B cell (primary cell): ENCODE results near the gene CBX8. TPM values are rescaled to one million over a fixed set of nuclear protein-coding genes. Genes with fewer than 3 reads are reported as not detected.

Experiments
- ATAC-seq: fragments of 200-7000 bp; cut with Tn5 transposase; one replicate; pipeline ENCODE4 v1.10.0; 2021; ENCODE audit warnings: low read depth, mild to moderate bottlenecking, moderate number of reproducible peaks, moderate library complexity
- CTCF ChIA-PET: fragments of 350-600 bp; sonication (Branson Sonifier 250); formaldehyde crosslinking; loops from one replicate; lab custom pipeline; 2021; ENCODE audit warnings: antibody characterized with exemption, inconsistent platforms; lab: Charles Lee
- POLR2A ChIA-PET: fragments of 350-600 bp; sonication (Branson Sonifier 250); formaldehyde crosslinking; loops from one replicate; lab custom pipeline; 2021; ENCODE audit warnings: antibody characterized with exemption; lab: Charles Lee
- DNase-seq: peaks from one replicate; pipeline ENCODE4 v3.0.0; 2013
- H2AFZ ChIP-seq: 2 replicates; pipeline ENCODE4 v1.6.1; 2012; ENCODE audit warnings: mild to moderate bottlenecking, low read depth, low read length; ENCODE audit not compliant: insufficient read depth, poor library complexity, severe bottlenecking
- H3K27ac ChIP-seq, 2 donors: 1 replicate in 1 of 2; 2 replicates in 1 of 2; pipeline ENCODE4 v1.5.1; 2012 to 2013; ENCODE audit warnings: low read length in 2 of 2, mild to moderate bottlenecking in 2 of 2, moderate library complexity in 1 of 2
- H3K27me3 ChIP-seq, 4 experiments: fragments of 200-600 bp in 1 of 4; sonication (generic) in 1 of 4; replicated peaks in 1 of 4; 1 replicate in 2 of 4; 2 replicates in 2 of 4; pipeline versions ENCODE4 v1.6.1 to v1.7.0; 2013 to 2016; ENCODE audit warnings: low read length in 3 of 4, mild to moderate bottlenecking in 2 of 4, mixed read lengths in 1 of 4, moderate library complexity in 1 of 4; ENCODE audit not compliant: insufficient read depth in 4 of 4, control insufficient read depth in 3 of 4; ENCODE audit errors: control extremely low read depth in 1 of 4
- H3K36me3 ChIP-seq, 2 experiments: replicated peaks in 1 of 2; 1 replicate in 1 of 2; 2 replicates in 1 of 2; pipeline versions ENCODE4 v1.6.1 to v1.7.1; 2013; ENCODE audit warnings: low read length in 1 of 2; ENCODE audit not compliant: insufficient read depth in 2 of 2, control insufficient read depth in 1 of 2; ENCODE audit errors: control extremely low read depth in 1 of 2, extremely low read depth in 1 of 2
- H3K4me1 ChIP-seq, 2 donors: fragments of 200-600 bp in 1 of 2; sonication (generic) in 1 of 2; 1 replicate in 1 of 2; 2 replicates in 1 of 2; pipeline versions ENCODE4 v1.5.1 to v1.6.1; 2013 to 2017; ENCODE audit warnings: low read length in 2 of 2; ENCODE audit not compliant: control insufficient read depth in 2 of 2, insufficient read depth in 2 of 2
- H3K4me2 ChIP-seq: replicated peaks from 2 replicates; pipeline ENCODE3; 2012; ENCODE audit warnings: mild to moderate bottlenecking, low read depth, low read length; ENCODE audit not compliant: poor library complexity, severe bottlenecking
- H3K4me3 ChIP-seq, 5 experiments: fragments of 200-600 bp in 1 of 5; sonication (generic) in 1 of 5; 1 replicate in 3 of 5; 2 replicates in 2 of 5; pipeline versions ENCODE4 v1.5.1 to v1.7.0; 2011 to 2016; ENCODE audit warnings: low read length in 4 of 5, mild to moderate bottlenecking in 4 of 5, low read depth in 2 of 5, control low read depth in 1 of 5, moderate library complexity in 1 of 5; ENCODE audit not compliant: insufficient read depth in 1 of 5; ENCODE audit errors: control extremely low read depth in 1 of 5, extremely low read depth in 1 of 5
- H3K79me2 ChIP-seq: fragments of 200-600 bp; sonication (generic); one replicate; pipeline ENCODE4 v1.6.0; 2016; ENCODE audit warnings: low read length; ENCODE audit not compliant: control insufficient read depth, insufficient read depth
- H3K9ac ChIP-seq: fragments of 200-600 bp; sonication (generic); 2 replicates; pipeline ENCODE4 v1.6.1; 2017; ENCODE audit warnings: mild to moderate bottlenecking, low read length, moderate library complexity
- H3K9me3 ChIP-seq, 3 donors: one replicate each; pipeline versions ENCODE4 v1.6.1 to v1.7.1; 2013; ENCODE audit warnings: low read length in 2 of 3; ENCODE audit not compliant: control insufficient read depth in 2 of 3, insufficient read depth in 1 of 3; ENCODE audit errors: control extremely low read depth in 1 of 3
- H4K20me1 ChIP-seq: 2 replicates; pipeline ENCODE4 v1.6.0; 2012; ENCODE audit warnings: mild to moderate bottlenecking, low read length; ENCODE audit not compliant: insufficient read depth, control insufficient read depth, poor library complexity, severe bottlenecking
- H3K27ac Mint-ChIP-seq: one replicate; pipeline ENCODE4 v1.8.0; 2021; ENCODE audit warnings: mixed read lengths
- H3K27me3 Mint-ChIP-seq: one replicate; pipeline ENCODE4 v1.8.0; 2021; ENCODE audit warnings: mixed read lengths
- H3K4me1 Mint-ChIP-seq: one replicate; pipeline ENCODE4 v1.8.0; 2021; ENCODE audit warnings: mixed read lengths
- H3K4me3 Mint-ChIP-seq: one replicate; pipeline ENCODE4 v1.8.0; 2021; ENCODE audit warnings: mixed read lengths
- H3K9me3 Mint-ChIP-seq: one replicate; pipeline ENCODE4 v1.8.0; 2022; ENCODE audit warnings: mixed read lengths; ENCODE audit not compliant: insufficient read depth
- CTCF ChIP-seq: fragments of 200-600 bp; IDR thresholded peaks from one replicate; pipeline ENCODE4 v1.8.0; 2022; ENCODE audit warnings: antibody characterized with exemption, mild to moderate bottlenecking
- EZH2 ChIP-seq: IDR thresholded peaks from 2 replicates; pipeline ENCODE4 v1.6.1; 2012; ENCODE audit warnings: borderline replicate concordance, low read depth, mild to moderate bottlenecking, moderate library complexity, low read length; ENCODE audit not compliant: insufficient read depth, poor library complexity, severe bottlenecking
- WGBS: methylation state at CpG from one replicate; pipeline ENCODE4 v1.1.5; 2013; ENCODE audit warnings: missing lambda C conversion rate; ENCODE audit not compliant: insufficient coverage; 5-methylcytosine and 5-hydroxymethylcytosine counted together
- intact Hi-C: fragments of 100-400 bp; cut with micrococcal nuclease; formaldehyde crosslinking; loops from one replicate; pipeline ENCODE4 v1.10.0; 2022
- polyA plus RNA-seq: library from polyadenylated mRNA; depleted of rRNA; stranded (reverse); fragments of >200 nt; gene quantifications from 2 replicates; pipeline ENCODE4 v1.2.3, GENCODE V29; 2012
- total RNA-seq, 2 donors: library from RNA; stranded (reverse); fragments of 120-200 nt in 1 of 2; gene quantifications; 1 replicate in 1 of 2; 2 replicates in 1 of 2; pipeline versions ENCODE4 v1.2.3 to v1.2.4, GENCODE V29; 2013 to 2022

Gene CBX8
- total and polyA plus RNA-seq, 2 donors (not counting 1 experiment from before 2014, with no cell fraction given): 0.31 to 6.8 TPM

GRCh38 chr17:79792984-79793923 is 3.6 kb downstream of the CBX8 start:
- peaks cover 27% of the 10 kb centered on the region for H3K27me3 Mint-ChIP-seq
- no peak overlapping the region for H3K27ac ChIP-seq

More at GRCh38 chr17:79792984-79793923, 3.6 kb downstream of the CBX8 start:
- ChIA-PET POLR2A (interaction anchor here (1.2 kb wide), 1 partner anchor 49 kb away, joined by 4 read pairs; no protein-coding TSS in a partner anchor), CTCF (no interaction called here)
- Histone ChIP-seq H3K9me3 (peaks cover 0 to 50% (median 0%) of the 10 kb centered on the region in 3 donors), H3K36me3 (peaks cover 0 to 7% of the 10 kb centered on the region in 2 experiments), H3K9ac (no peak overlapping the region), H3K4me1 (peaks cover 42 to 44% of the 10 kb centered on the region in 2 donors), H3K4me2 (no peak overlapping the region), H3K79me2 (peaks cover 4% of the 10 kb centered on the region), H3K4me3 (no peak overlapping the region), H2AFZ (no peak overlapping the region), H3K27me3 (peaks cover 0 to 61% (median 45%) of the 10 kb centered on the region in 4 experiments), H4K20me1 (peaks cover 26% of the 10 kb centered on the region)
- Mint-ChIP-seq H3K27ac (no peak overlapping the region), H3K4me1 (peaks cover 27% of the 10 kb centered on the region), H3K9me3 (no peaks in the 10 kb centered on the region), H3K4me3 (no peak overlapping the region)
- 77% methylated on average over 49 of the region's 63 CpGs for WGBS
- DNase-seq: no peak
- TF ChIP-seq CTCF: no peak
- TF ChIP-seq EZH2: no peak
- no peak for ATAC-seq
- intact Hi-C loops: no loop called here
